Endothelial cell of umbilical vein (primary cell): Measurements from ENCODE around the gene PYGB. TPM values are rescaled to one million over a fixed set of nuclear protein-coding genes. Genes with fewer than 3 reads are reported as not detected.

ENCODE experiments used
- BruUV-seq: library from RNA; stranded (reverse); fragments of 400-500 nt; replicated peaks from 2 replicates; lab custom pipeline; 2021; lab: Mats Ljungman, UMichigan
- CTCF ChIA-PET: fragments of 300-600, 350-600 bp; sonication (Branson Sonifier 250); formaldehyde crosslinking; loops from one replicate; lab custom pipeline; 2021; ENCODE audit warnings: antibody characterized with exemption, inconsistent platforms; lab: Charles Lee
- POLR2A ChIA-PET: fragments of 300-600, 350-600 bp; sonication (Branson Sonifier 250); formaldehyde crosslinking; loops from one replicate; lab custom pipeline; 2021; ENCODE audit warnings: antibody characterized with exemption, inconsistent platforms; lab: Charles Lee
- DNase-seq: peaks from one replicate; pipeline ENCODE4 v3.0.0-alpha.2; 2011; ENCODE audit warnings: low read depth, low spot score
- FAIRE-seq: peaks from 2 replicates; lab custom pipeline; 2011; peaks lifted over from hg19 to GRCh38; lab: Jason Lieb, UNC
- H2AFZ ChIP-seq: 2 replicates; pipeline ENCODE4 v1.6.0; 2012; ENCODE audit warnings: low read depth, low read length, control low read depth, inconsistent platforms
- H3K27ac ChIP-seq: 2 replicates; pipeline ENCODE4 v1.5.1; 2011; ENCODE audit warnings: low read depth, mild to moderate bottlenecking, control low read depth, low read length, moderate library complexity; ENCODE audit not compliant: insufficient read depth
- H3K27me3 ChIP-seq, 2 experiments: 2 replicates each; pipeline versions ENCODE4 v1.6.0 to v1.6.1; 2011; ENCODE audit warnings: low read length in 2 of 2, mixed read lengths in 1 of 2; ENCODE audit not compliant: control insufficient read depth in 2 of 2, insufficient read depth in 2 of 2
- H3K36me3 ChIP-seq, 2 experiments: 2 replicates in 1 of 2; 3 replicates in 1 of 2; pipeline ENCODE4 v1.5.1; 2011; ENCODE audit warnings: low read length in 2 of 2, mild to moderate bottlenecking in 1 of 2, moderate library complexity in 1 of 2; ENCODE audit not compliant: control insufficient read depth in 2 of 2, insufficient read depth in 2 of 2; ENCODE audit errors: extremely low read depth in 1 of 2
- H3K4me1 ChIP-seq: 3 replicates; pipeline ENCODE4 v1.5.1; 2011; ENCODE audit warnings: mild to moderate bottlenecking, low read length; ENCODE audit not compliant: control insufficient read depth, insufficient read depth; ENCODE audit errors: extremely low read depth
- H3K4me2 ChIP-seq: 2 replicates; pipeline ENCODE4 v1.6.1; 2011; ENCODE audit warnings: low read length, control low read depth, mixed read lengths; ENCODE audit not compliant: insufficient read depth
- H3K4me3 ChIP-seq, 3 experiments: fragments of 200-600 bp in 1 of 3; sonication (generic), shearing (Covaris generic) in 1 of 3; replicated peaks in 1 of 3; 2 replicates each; pipeline ENCODE4 v1.5.1; 2011 to 2016; ENCODE audit warnings: control low read depth in 3 of 3, low read length in 3 of 3, mild to moderate bottlenecking in 2 of 3, inconsistent platforms in 1 of 3, low read depth in 1 of 3, moderate library complexity in 1 of 3; ENCODE audit not compliant: insufficient read depth in 1 of 3
- H3K79me2 ChIP-seq: 2 replicates; pipeline ENCODE4 v1.6.0; 2012; ENCODE audit warnings: low read length, inconsistent platforms; ENCODE audit not compliant: control insufficient read depth, insufficient read depth
- H3K9ac ChIP-seq: replicated peaks from 2 replicates; pipeline ENCODE3; 2011; ENCODE audit warnings: low read length, control low read depth; ENCODE audit not compliant: insufficient read depth; ENCODE audit errors: extremely low read depth
- H3K9me1 ChIP-seq: replicated peaks from 3 replicates; pipeline ENCODE4 v1.6.0; 2011; ENCODE audit warnings: mild to moderate bottlenecking, low read length; ENCODE audit not compliant: control insufficient read depth, insufficient read depth; ENCODE audit errors: extremely low read depth
- H3K9me3 ChIP-seq: replicated peaks from 2 replicates; pipeline ENCODE4 v1.5.1; 2012; ENCODE audit warnings: low read length, inconsistent platforms; ENCODE audit not compliant: control insufficient read depth, insufficient read depth
- H4K20me1 ChIP-seq: replicated peaks from 2 replicates; pipeline ENCODE3; 2011; ENCODE audit warnings: mild to moderate bottlenecking, low read length; ENCODE audit not compliant: control insufficient read depth, insufficient read depth; ENCODE audit errors: extremely low read depth
- EZH2 ChIP-seq: IDR thresholded peaks from 2 replicates; pipeline ENCODE4 v1.6.1; 2012; ENCODE audit warnings: borderline replicate concordance, low read depth, mild to moderate bottlenecking, moderate library complexity, low read length, inconsistent platforms; ENCODE audit not compliant: severe bottlenecking
- FOS ChIP-seq: IDR thresholded peaks from 2 replicates; pipeline ENCODE4 v1.6.1; 2011; ENCODE audit warnings: mild to moderate bottlenecking, low read length, moderate library complexity, borderline replicate concordance; ENCODE audit not compliant: insufficient read depth
- GATA2 ChIP-seq: IDR thresholded peaks from 2 replicates; pipeline ENCODE4 v1.7.0; 2011; ENCODE audit warnings: low read depth, mild to moderate bottlenecking, moderate library complexity, mixed read lengths, low read length; ENCODE audit not compliant: insufficient read length, insufficient read depth
- JUN ChIP-seq: IDR thresholded peaks from 2 replicates; pipeline ENCODE4 v1.6.1; 2011; ENCODE audit warnings: borderline replicate concordance, low read depth; ENCODE audit not compliant: insufficient read length, insufficient read depth
- MYC ChIP-seq: IDR thresholded peaks from one replicate; pipeline ENCODE4 v1.6.1; 2011; ENCODE audit warnings: mild to moderate bottlenecking, low read depth, low read length
- POLR2A ChIP-seq: IDR thresholded peaks from 2 replicates; pipeline ENCODE4 v1.6.1; 2012; ENCODE audit warnings: low read depth, mild to moderate bottlenecking, control low read depth, low read length
- POLR2AphosphoS5 ChIP-seq: IDR thresholded peaks from 2 replicates; pipeline ENCODE4 v1.6.1; 2012; ENCODE audit warnings: low read depth, mild to moderate bottlenecking, control low read depth, low read length, moderate library complexity; ENCODE audit not compliant: insufficient read depth
- dilution Hi-C: fragments of 300-500 bp; cut with MboI; formaldehyde crosslinking; loops from one replicate; pipeline ENCODE4 v1.15.0; 2019; ENCODE audit warnings: low sequenced_read_pairs; ENCODE audit not compliant: extremely low pct_ligation_motif_present
- intact Hi-C: fragments of 100-400 bp; cut with micrococcal nuclease; formaldehyde crosslinking; loops from one replicate; pipeline ENCODE4 v1.10.0; 2022
- polyA plus RNA-seq, 4 experiments: library from polyadenylated mRNA; depleted of rRNA in 3 of 4; stranded (reverse) in 3 of 4; unstranded in 1 of 4; fragments of >200 nt; gene quantifications; 2 replicates each; pipeline versions ENCODE4 v1.2.1 to v1.2.3, GENCODE V29; 2011 to 2012; ENCODE audit warnings: missing spikeins in 1 of 4
- total RNA-seq: library from RNA; stranded (reverse); gene quantifications from 2 replicates; pipeline ENCODE4 v1.2.3, GENCODE V29; 2021
- TF ChIP-seq, protein P1 (sequence below): IDR thresholded peaks from 2 replicates; pipeline ENCODE4 v1.6.1; 2011; ENCODE audit not compliant: insufficient read depth, insufficient read length
- TF ChIP-seq, protein P2 (sequence below), 2 donors: IDR thresholded peaks; 1 replicate in 1 of 2; 2 replicates in 1 of 2; pipeline ENCODE4 v1.5.1; 2011; ENCODE audit warnings: low read length in 2 of 2, mild to moderate bottlenecking in 2 of 2, moderate library complexity in 2 of 2, control low read depth in 1 of 2, inconsistent platforms in 1 of 2, low read depth in 1 of 2; ENCODE audit not compliant: insufficient read depth in 1 of 2; ENCODE audit errors: extremely low read depth in 1 of 2

PYGB gene
- total and polyA plus RNA-seq, 2 donors (not counting 3 experiments of a cell fraction or from before 2014, with no cell fraction given): 36.1 to 60.2 TPM

DNA sequence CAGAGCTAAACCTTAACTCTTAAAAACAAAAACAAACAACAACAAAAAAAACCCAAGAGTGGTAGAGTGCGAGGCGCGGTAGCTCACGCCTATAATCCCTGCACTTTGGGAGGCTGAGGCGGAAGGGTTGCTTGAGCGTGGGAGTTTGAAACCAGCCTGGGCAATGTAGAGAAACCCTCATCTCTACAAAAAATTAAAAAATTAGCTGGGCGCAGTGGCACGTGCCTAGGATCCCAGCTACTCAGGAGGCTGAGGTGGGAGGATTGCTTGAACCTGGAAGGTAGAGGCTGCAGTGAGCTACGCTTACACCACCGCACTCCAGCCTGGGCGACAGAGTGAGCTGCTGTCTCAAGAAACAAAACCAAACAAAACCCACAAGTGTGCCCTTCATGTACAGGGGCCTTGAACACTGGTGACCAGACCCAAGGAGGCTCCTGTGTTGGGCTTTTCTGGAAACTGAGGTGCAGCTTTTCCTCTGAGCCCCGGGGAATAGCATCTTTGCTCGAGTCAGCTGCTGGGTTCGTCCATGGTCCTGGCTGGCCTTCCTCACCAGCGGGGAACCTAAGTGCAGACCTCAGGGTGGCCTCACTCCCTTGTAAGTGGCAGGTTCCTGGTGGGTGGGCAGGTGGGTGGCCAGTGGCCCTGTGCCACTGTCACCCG lies 39.9 kb downstream of the PYGB start:
- TF ChIP-seq FOS (no peak), EZH2 (no peak), MYC (no peak), POLR2A (no peak), JUN (no peak), POLR2AphosphoS5 (no peak), GATA2 (no peak)
- TF ChIP-seq, protein P1, sequence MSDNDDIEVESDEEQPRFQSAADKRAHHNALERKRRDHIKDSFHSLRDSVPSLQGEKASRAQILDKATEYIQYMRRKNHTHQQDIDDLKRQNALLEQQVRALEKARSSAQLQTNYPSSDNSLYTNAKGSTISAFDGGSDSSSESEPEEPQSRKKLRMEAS: no peak
- TF ChIP-seq, protein P2, sequence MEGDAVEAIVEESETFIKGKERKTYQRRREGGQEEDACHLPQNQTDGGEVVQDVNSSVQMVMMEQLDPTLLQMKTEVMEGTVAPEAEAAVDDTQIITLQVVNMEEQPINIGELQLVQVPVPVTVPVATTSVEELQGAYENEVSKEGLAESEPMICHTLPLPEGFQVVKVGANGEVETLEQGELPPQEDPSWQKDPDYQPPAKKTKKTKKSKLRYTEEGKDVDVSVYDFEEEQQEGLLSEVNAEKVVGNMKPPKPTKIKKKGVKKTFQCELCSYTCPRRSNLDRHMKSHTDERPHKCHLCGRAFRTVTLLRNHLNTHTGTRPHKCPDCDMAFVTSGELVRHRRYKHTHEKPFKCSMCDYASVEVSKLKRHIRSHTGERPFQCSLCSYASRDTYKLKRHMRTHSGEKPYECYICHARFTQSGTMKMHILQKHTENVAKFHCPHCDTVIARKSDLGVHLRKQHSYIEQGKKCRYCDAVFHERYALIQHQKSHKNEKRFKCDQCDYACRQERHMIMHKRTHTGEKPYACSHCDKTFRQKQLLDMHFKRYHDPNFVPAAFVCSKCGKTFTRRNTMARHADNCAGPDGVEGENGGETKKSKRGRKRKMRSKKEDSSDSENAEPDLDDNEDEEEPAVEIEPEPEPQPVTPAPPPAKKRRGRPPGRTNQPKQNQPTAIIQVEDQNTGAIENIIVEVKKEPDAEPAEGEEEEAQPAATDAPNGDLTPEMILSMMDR (IDR thresholded peaks at IDR 0.05; ENCODE audit: extremely low read depth in 1 of 2, insufficient read depth in 1 of 2, low read depth in 1 of 2, low read length in 2 of 2): no peak
- Histone ChIP-seq H3K4me1 (no peaks in the 10 kb centered on the region), H3K27me3 (no peaks in the 10 kb centered on the region), H3K79me2 (no peaks in the 10 kb centered on the region), H2AFZ (no peak overlapping the region), H3K9me3 (no peaks in the 10 kb centered on the region), H4K20me1 (no peaks in the 10 kb centered on the region), H3K4me2 (no peak overlapping the region), H3K9ac (no peak overlapping the region), H3K9me1 (no peaks in the 10 kb centered on the region), H3K4me3 (no peak overlapping the region), H3K36me3 (peaks cover 10 to 51% of the 10 kb centered on the region in 2 experiments), H3K27ac (no peak overlapping the region)
- ChIA-PET POLR2A (no interaction called here), CTCF (interaction anchor here (2.0 kb wide), 1 partner anchor 111 kb away, joined by 6 read pairs; no protein-coding TSS in a partner anchor)
- BruUV-seq: no TSS peak
- dilution Hi-C loops (no loop called here), intact Hi-C loops (no loop called here)
- DNase-seq (no peak), FAIRE-seq (no peak)
